HCT116 (cell line): ENCODE data around the gene ZIC4. TPM values are rescaled to one million over a fixed set of nuclear protein-coding genes. Genes with fewer than 3 reads are reported as not detected.

Experiments used
- ATAC-seq: fragments of 200-7000 bp; cut with Tn5 transposase; 2 replicates; pipeline ENCODE4 v1.9.1; 2020; ENCODE audit warnings: mild to moderate bottlenecking, moderate library complexity
- BruUV-seq: library from RNA; stranded (reverse); fragments of 400-500 nt; replicated peaks from 2 replicates; lab custom pipeline; 2021; lab: Mats Ljungman, UMichigan
- CTCF ChIA-PET: fragments of 300-600 bp; sonication (Branson Sonifier 250); formaldehyde crosslinking; loops from one replicate; lab custom pipeline; 2021; ENCODE audit warnings: antibody characterized with exemption; lab: Charles Lee
- POLR2A ChIA-PET: fragments of 300-600, 350-600 bp; sonication (Branson Sonifier 250); formaldehyde crosslinking; loops from one replicate; lab custom pipeline; 2021; ENCODE audit warnings: antibody characterized with exemption; lab: Charles Lee
- RAD21 ChIA-PET, 2 experiments: fragments of 300-600 bp; sonication (Branson Sonifier 250); formaldehyde crosslinking; loops; one replicate each; lab custom pipeline; 2023; ENCODE audit warnings: low total read pairs in 2 of 2; ENCODE audit not compliant: uncharacterized antibody in 2 of 2, unreplicated experiment in 2 of 2, low non-redundant PET in 1 of 2; lab: Charles Lee
- DNase-seq: peaks from one replicate; pipeline ENCODE4 v3.0.0-alpha.2; 2010; ENCODE audit warnings: low read depth, low spot score
- H2AFZ ChIP-seq: fragments of 200-600 bp; shearing (Covaris generic), sonication (generic); 2 replicates; pipeline ENCODE4 v1.6.1; 2017; ENCODE audit warnings: low read depth, mixed run types, mixed read lengths, antibody characterized with exemption, low read length; ENCODE audit not compliant: poor library complexity, severe bottlenecking
- H3K27ac ChIP-seq: 2 replicates; pipeline ENCODE4 v1.5.1; 2012; ENCODE audit warnings: low read depth, low read length
- H3K27me3 ChIP-seq: fragments of 200-600 bp; sonication (generic); 2 replicates; pipeline ENCODE4 v1.6.1; 2016; ENCODE audit warnings: mixed run types, low read length, mixed read lengths; ENCODE audit not compliant: insufficient read depth
- H3K36me3 ChIP-seq, 2 experiments: fragments of 200-500 bp in 1 of 2; fragments of 200-600 bp in 1 of 2; sonication (Bioruptor generic) in 1 of 2; sonication (generic) in 1 of 2; 2 replicates each; pipeline versions ENCODE4 v1.5.1 to v1.6.1; 2014 to 2016; ENCODE audit warnings: low read length in 2 of 2, inconsistent platforms in 1 of 2, mixed read lengths in 1 of 2, mixed run types in 1 of 2; ENCODE audit not compliant: insufficient read depth in 2 of 2, control insufficient read depth in 1 of 2
- H3K4me1 ChIP-seq, 2 experiments: fragments of 200-600 bp in 1 of 2; sonication (generic) in 1 of 2; 2 replicates each; pipeline versions ENCODE4 v1.5.1 to v1.6.1; 2012 to 2017; ENCODE audit warnings: low read length in 2 of 2, inconsistent platforms in 1 of 2, mild to moderate bottlenecking in 1 of 2, mixed read lengths in 1 of 2, mixed run types in 1 of 2, moderate library complexity in 1 of 2; ENCODE audit not compliant: insufficient read depth in 2 of 2, control insufficient read depth in 1 of 2
- H3K4me2 ChIP-seq: fragments of 200-600 bp; sonication (generic); 2 replicates; pipeline ENCODE4 v1.6.1; 2017; ENCODE audit warnings: mixed run types, low read length, mixed read lengths
- H3K4me3 ChIP-seq, 2 experiments: fragments of 200-600 bp in 1 of 2; sonication (generic) in 1 of 2; replicated peaks in 1 of 2; 2 replicates each; pipeline ENCODE4 v1.5.1; 2011 to 2016; ENCODE audit warnings: low read length in 2 of 2, control low read depth in 1 of 2, low read depth in 1 of 2, mild to moderate bottlenecking in 1 of 2, mixed read lengths in 1 of 2, mixed run types in 1 of 2
- H3K79me2 ChIP-seq: fragments of 200-600 bp; sonication (generic); 2 replicates; pipeline ENCODE4 v1.6.1; 2017; ENCODE audit warnings: mild to moderate bottlenecking, mixed run types, low read length, moderate library complexity, mixed read lengths; ENCODE audit not compliant: insufficient read depth
- H3K9ac ChIP-seq: fragments of 200-600 bp; sonication (generic); 2 replicates; pipeline ENCODE4 v1.6.1; 2016; ENCODE audit warnings: low read length, mixed read lengths
- H3K9me2 ChIP-seq: fragments of 200-600 bp; sonication (generic), shearing (Covaris generic); 2 replicates; pipeline ENCODE4 v1.6.1; 2017; ENCODE audit warnings: mixed run types, mild to moderate bottlenecking, moderate library complexity; ENCODE audit not compliant: insufficient read depth
- H3K9me3 ChIP-seq, 2 experiments: fragments of 200-500 bp in 1 of 2; fragments of 200-600 bp in 1 of 2; sonication (Bioruptor generic) in 1 of 2; sonication (generic) in 1 of 2; 2 replicates each; pipeline ENCODE4 v1.6.1; 2014 to 2017; ENCODE audit warnings: low read length in 2 of 2, mixed read lengths in 2 of 2, inconsistent platforms in 1 of 2, low read depth in 1 of 2, mild to moderate bottlenecking in 1 of 2, mixed run types in 1 of 2, moderate library complexity in 1 of 2; ENCODE audit not compliant: control insufficient read depth in 1 of 2, insufficient read depth in 1 of 2
- H4K20me1 ChIP-seq: fragments of 200-600 bp; sonication (generic), shearing (Covaris generic); 2 replicates; pipeline ENCODE4 v1.6.1; 2017; ENCODE audit warnings: mixed run types, mild to moderate bottlenecking, moderate library complexity; ENCODE audit not compliant: insufficient read depth
- EZH2 ChIP-seq: fragments of 200-600 bp; sonication (generic); IDR thresholded peaks from 2 replicates; pipeline ENCODE4 v1.6.1; 2017; ENCODE audit warnings: antibody characterized with exemption, mixed run types
- JUND ChIP-seq: IDR thresholded peaks from 2 replicates; pipeline ENCODE4 v1.6.1; 2012
- POLR2A ChIP-seq: IDR thresholded peaks from 2 replicates; pipeline ENCODE4 v1.7.0; 2011; ENCODE audit warnings: borderline replicate concordance; ENCODE audit not compliant: insufficient read depth, insufficient read length; ENCODE audit errors: extremely low read depth
- REST ChIP-seq: IDR thresholded peaks from 2 replicates; pipeline ENCODE4 v1.6.1; 2012; ENCODE audit warnings: low read depth
- SRF ChIP-seq: IDR thresholded peaks from 2 replicates; pipeline ENCODE4 v1.6.1; 2012; ENCODE audit warnings: low read depth
- intact Hi-C: fragments of 100-400 bp; cut with micrococcal nuclease; formaldehyde crosslinking; loops from 2 replicates; pipeline ENCODE4 v1.10.0; 2022
- total RNA-seq: library from RNA; stranded (reverse); gene quantifications from one replicate; pipeline ENCODE4 v1.2.1, GENCODE V29; 2021; ENCODE audit not compliant: unreplicated experiment
- TF ChIP-seq, protein P1 (sequence below): IDR thresholded peaks from 2 replicates; pipeline ENCODE4 v1.6.1; 2011; ENCODE audit warnings: mild to moderate bottlenecking, low read length, moderate library complexity; ENCODE audit not compliant: insufficient replicate concordance; ENCODE audit errors: extremely low read depth
- TF ChIP-seq, protein P2 (sequence below), 3 experiments: fragments of 200-600 bp in 1 of 3; sonication (generic) in 1 of 3; IDR thresholded peaks in 2 of 3; conservative IDR thresholded peaks in 1 of 3; 2 replicates each; pipeline ENCODE4 v1.5.1; 2012 to 2017; ENCODE audit warnings: low read depth in 2 of 3, low read length in 2 of 3, antibody characterized with exemption in 1 of 3, borderline replicate concordance in 1 of 3, control low read depth in 1 of 3, mild to moderate bottlenecking in 1 of 3, mixed read lengths in 1 of 3, mixed run types in 1 of 3, moderate library complexity in 1 of 3; ENCODE audit not compliant: insufficient read depth in 1 of 3

ZIC4 gene
- total RNA-seq, 1 experiment from 2014 or later = not detected

GRCh38 chr3:147394884-147395225 is 11.5 kb downstream of the ZIC4 start (continued):
- TF ChIP-seq, protein P1, sequence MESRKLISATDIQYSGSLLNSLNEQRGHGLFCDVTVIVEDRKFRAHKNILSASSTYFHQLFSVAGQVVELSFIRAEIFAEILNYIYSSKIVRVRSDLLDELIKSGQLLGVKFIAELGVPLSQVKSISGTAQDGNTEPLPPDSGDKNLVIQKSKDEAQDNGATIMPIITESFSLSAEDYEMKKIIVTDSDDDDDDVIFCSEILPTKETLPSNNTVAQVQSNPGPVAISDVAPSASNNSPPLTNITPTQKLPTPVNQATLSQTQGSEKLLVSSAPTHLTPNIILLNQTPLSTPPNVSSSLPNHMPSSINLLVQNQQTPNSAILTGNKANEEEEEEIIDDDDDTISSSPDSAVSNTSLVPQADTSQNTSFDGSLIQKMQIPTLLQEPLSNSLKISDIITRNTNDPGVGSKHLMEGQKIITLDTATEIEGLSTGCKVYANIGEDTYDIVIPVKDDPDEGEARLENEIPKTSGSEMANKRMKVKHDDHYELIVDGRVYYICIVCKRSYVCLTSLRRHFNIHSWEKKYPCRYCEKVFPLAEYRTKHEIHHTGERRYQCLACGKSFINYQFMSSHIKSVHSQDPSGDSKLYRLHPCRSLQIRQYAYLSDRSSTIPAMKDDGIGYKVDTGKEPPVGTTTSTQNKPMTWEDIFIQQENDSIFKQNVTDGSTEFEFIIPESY = no peak
- TF ChIP-seq SRF = no peak
- TF ChIP-seq, all 23 proteins: peak for 0

GRCh38 chr3:147393943-147394883 is 12.1 kb downstream of the ZIC4 start:
- Histone ChIP-seq H3K27me3 (no peaks in the 10 kb centered on the region), H4K20me1 (no peaks in the 10 kb centered on the region), H3K4me3 (no peak overlapping the region), H3K79me2 (no peaks in the 10 kb centered on the region), H3K9ac (no peak overlapping the region), H3K9me2 (no peaks in the 10 kb centered on the region), H3K27ac (no peak overlapping the region), H3K36me3 (no peaks in the 10 kb centered on the region), H3K4me2 (no peak overlapping the region), H3K4me1 (0 out of 4 replicates have a peak, but pooled peaks cover 0 to 3% of the 10 kb centered on the region in 2 experiments), H3K9me3 (no peaks in the 10 kb centered on the region), H2AFZ (no peak overlapping the region)
- no TSS peak for BruUV-seq
- intact Hi-C loops = no loop called here
- DNase-seq (no peak), ATAC-seq (no peak)
- TF ChIP-seq POLR2A = no peak
- TF ChIP-seq SRF = no peak
- no peak for TF ChIP-seq EZH2
- TF ChIP-seq REST = no peak
- TF ChIP-seq, protein P2, sequence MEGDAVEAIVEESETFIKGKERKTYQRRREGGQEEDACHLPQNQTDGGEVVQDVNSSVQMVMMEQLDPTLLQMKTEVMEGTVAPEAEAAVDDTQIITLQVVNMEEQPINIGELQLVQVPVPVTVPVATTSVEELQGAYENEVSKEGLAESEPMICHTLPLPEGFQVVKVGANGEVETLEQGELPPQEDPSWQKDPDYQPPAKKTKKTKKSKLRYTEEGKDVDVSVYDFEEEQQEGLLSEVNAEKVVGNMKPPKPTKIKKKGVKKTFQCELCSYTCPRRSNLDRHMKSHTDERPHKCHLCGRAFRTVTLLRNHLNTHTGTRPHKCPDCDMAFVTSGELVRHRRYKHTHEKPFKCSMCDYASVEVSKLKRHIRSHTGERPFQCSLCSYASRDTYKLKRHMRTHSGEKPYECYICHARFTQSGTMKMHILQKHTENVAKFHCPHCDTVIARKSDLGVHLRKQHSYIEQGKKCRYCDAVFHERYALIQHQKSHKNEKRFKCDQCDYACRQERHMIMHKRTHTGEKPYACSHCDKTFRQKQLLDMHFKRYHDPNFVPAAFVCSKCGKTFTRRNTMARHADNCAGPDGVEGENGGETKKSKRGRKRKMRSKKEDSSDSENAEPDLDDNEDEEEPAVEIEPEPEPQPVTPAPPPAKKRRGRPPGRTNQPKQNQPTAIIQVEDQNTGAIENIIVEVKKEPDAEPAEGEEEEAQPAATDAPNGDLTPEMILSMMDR (IDR thresholded peaks at IDR 0.05 in 2 of 3, conservative IDR thresholded peaks at IDR 0.05 in 1 of 3; ENCODE audit: borderline replicate concordance in 1 of 3, insufficient read depth in 1 of 3, low read depth in 2 of 3, low read length in 2 of 3) = no peak
- no peak for TF ChIP-seq JUND
- POLR2A ChIA-PET = interaction anchor here (0.7 kb wide), 1 partner anchor 161 kb away, joined by 5 read pairs; no protein-coding TSS in a partner anchor
- CTCF ChIA-PET = interaction anchor here (0.8 kb wide), 2 partner anchors 11 to 22 kb away, joined by 5 to 9 read pairs; no protein-coding TSS in a partner anchor
- RAD21 ChIA-PET = no interaction called here
